Testis (tissue), 2 donors: Measurements from ENCODE around the gene SLC35C1.

Experiments
- CTCF ChIP-seq, 3 experiments: fragments of 450-650 bp in 2 of 3; fragments of 200-600 bp in 1 of 3; sonication (generic) in 1 of 3; IDR thresholded peaks; one replicate each; pipeline ENCODE4 v1.5.1; 2016 to 2019; ENCODE audit warnings: antibody characterized with exemption in 3 of 3, mild to moderate bottlenecking in 2 of 3, moderate library complexity in 1 of 3
- POLR2A ChIP-seq: fragments of 450-650 bp; IDR thresholded peaks from one replicate; pipeline ENCODE4 v1.6.1; 2017; ENCODE audit warnings: antibody characterized with exemption, mild to moderate bottlenecking, moderate library complexity

- TF ChIP-seq POLR2A = no peak
- no peak for TF ChIP-seq CTCF (IDR thresholded peaks at IDR 0.05)
These were observed 10.8 kb downstream of the SLC35C1 start for GRCh38 chr11:45815747-45816146.
